WTC11 (cell line): ENCODE data around the gene HSDL1.

Experiments used
- CREM ChIP-seq: sonication (generic); formaldehyde crosslinking; IDR thresholded peaks from 2 replicates; pipeline ENCODE4 v1.8.1; 2022; ENCODE audit warnings: mild to moderate bottlenecking, missing genetic modification reagents, moderate library complexity
- CTCF ChIP-seq: fragments of 200-600 bp; IDR thresholded peaks from 2 replicates; pipeline ENCODE4 v1.8.0; 2022; ENCODE audit warnings: antibody characterized with exemption
- ELF4 ChIP-seq: sonication (generic); formaldehyde crosslinking; IDR thresholded peaks from 2 replicates; pipeline ENCODE4 v1.8.1; 2022; ENCODE audit warnings: low read depth, mild to moderate bottlenecking, moderate library complexity, missing genetic modification reagents
- MAX ChIP-seq: sonication (generic); formaldehyde crosslinking; IDR thresholded peaks from 2 replicates; pipeline ENCODE4 v1.8.0; 2022; ENCODE audit warnings: mild to moderate bottlenecking, missing genetic modification reagents
- MXD4 ChIP-seq: fragments of 250-450 bp; sonication (Bioruptor Pico); IDR thresholded peaks from 2 replicates; pipeline ENCODE4 v1.8.0; 2021; ENCODE audit warnings: mild to moderate bottlenecking, moderate library complexity, borderline replicate concordance
- MYBL2 ChIP-seq: sonication (generic); formaldehyde crosslinking; IDR thresholded peaks from 2 replicates; pipeline ENCODE4 v1.8.1; 2023; ENCODE audit warnings: mild to moderate bottlenecking, moderate library complexity, missing genetic modification reagents
- NFYB ChIP-seq: sonication (generic); formaldehyde crosslinking; conservative IDR thresholded peaks from 2 replicates; pipeline ENCODE4 v1.8.0; 2022; ENCODE audit warnings: low read depth, missing genetic modification reagents
- ZBTB21 ChIP-seq: sonication (generic); formaldehyde crosslinking; IDR thresholded peaks from 2 replicates; pipeline ENCODE4 v1.8.1; 2023; ENCODE audit warnings: mild to moderate bottlenecking, missing genetic modification reagents, borderline replicate concordance
- ZNF416 ChIP-seq: fragments of 250-450 bp; sonication (Bioruptor Pico); IDR thresholded peaks from 2 replicates; pipeline ENCODE4 v1.9.0; 2021; ENCODE audit warnings: mild to moderate bottlenecking, inconsistent platforms
- TF ChIP-seq, protein P1 (sequence below): sonication (generic); formaldehyde crosslinking; IDR thresholded peaks from 2 replicates; pipeline ENCODE4 v1.8.0; 2023; ENCODE audit warnings: missing genetic modification reagents
- TF ChIP-seq, protein P2 (sequence below): sonication (generic); formaldehyde crosslinking; IDR thresholded peaks from 2 replicates; pipeline ENCODE4 v1.8.1; 2022; ENCODE audit warnings: low read depth, missing genetic modification reagents, borderline replicate concordance

- TF ChIP-seq NFYB (CRISPR knock-in tag) (no peak), ZNF416 (CRISPR knock-in tag) (no peak), CTCF (no peak), CREM (CRISPR knock-in tag) (no peak), ZBTB21 (CRISPR knock-in tag) (no peak), MXD4 (CRISPR knock-in tag) (no peak), MYBL2 (CRISPR knock-in tag) (no peak), ELF4 (CRISPR knock-in tag) (no peak), MAX (CRISPR knock-in tag) (no peak)
- TF ChIP-seq, protein P1, sequence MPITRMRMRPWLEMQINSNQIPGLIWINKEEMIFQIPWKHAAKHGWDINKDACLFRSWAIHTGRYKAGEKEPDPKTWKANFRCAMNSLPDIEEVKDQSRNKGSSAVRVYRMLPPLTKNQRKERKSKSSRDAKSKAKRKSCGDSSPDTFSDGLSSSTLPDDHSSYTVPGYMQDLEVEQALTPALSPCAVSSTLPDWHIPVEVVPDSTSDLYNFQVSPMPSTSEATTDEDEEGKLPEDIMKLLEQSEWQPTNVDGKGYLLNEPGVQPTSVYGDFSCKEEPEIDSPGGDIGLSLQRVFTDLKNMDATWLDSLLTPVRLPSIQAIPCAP (CRISPR knock-in tag): no peak
- TF ChIP-seq, protein P2, sequence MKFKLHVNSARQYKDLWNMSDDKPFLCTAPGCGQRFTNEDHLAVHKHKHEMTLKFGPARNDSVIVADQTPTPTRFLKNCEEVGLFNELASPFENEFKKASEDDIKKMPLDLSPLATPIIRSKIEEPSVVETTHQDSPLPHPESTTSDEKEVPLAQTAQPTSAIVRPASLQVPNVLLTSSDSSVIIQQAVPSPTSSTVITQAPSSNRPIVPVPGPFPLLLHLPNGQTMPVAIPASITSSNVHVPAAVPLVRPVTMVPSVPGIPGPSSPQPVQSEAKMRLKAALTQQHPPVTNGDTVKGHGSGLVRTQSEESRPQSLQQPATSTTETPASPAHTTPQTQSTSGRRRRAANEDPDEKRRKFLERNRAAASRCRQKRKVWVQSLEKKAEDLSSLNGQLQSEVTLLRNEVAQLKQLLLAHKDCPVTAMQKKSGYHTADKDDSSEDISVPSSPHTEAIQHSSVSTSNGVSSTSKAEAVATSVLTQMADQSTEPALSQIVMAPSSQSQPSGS: no peak
Observed at GRCh38 chr16:84107921-84108320, 37.1 kb downstream of the HSDL1 start.
